HG03378 (cell line): ENCODE results near the gene PRSS57.
A peak's percentile ranks its signal among the peaks of the same experiment; 100 is the strongest.
"Not testable (repeated sequence)": the region's sequence is repeated elsewhere in the genome, so short reads cannot be mapped to it uniquely, and the experiment has no call there.

Experiments used
- ATAC-seq: cut with Tn5 transposase; IDR thresholded peaks from one replicate; pipeline ENCODE4 v1.9.1; 2021; ENCODE audit warnings: mild to moderate bottlenecking, moderate library complexity; ENCODE audit not compliant: unreplicated experiment

PRSS57 gene

GRCh38 chr19:676007-676338 is 19.3 kb downstream of the PRSS57 start:
- no peak for ATAC-seq

GRCh38 chr19:674282-675151 is 20.7 kb downstream of the PRSS57 start:
- ATAC-seq = no peak

DNA sequence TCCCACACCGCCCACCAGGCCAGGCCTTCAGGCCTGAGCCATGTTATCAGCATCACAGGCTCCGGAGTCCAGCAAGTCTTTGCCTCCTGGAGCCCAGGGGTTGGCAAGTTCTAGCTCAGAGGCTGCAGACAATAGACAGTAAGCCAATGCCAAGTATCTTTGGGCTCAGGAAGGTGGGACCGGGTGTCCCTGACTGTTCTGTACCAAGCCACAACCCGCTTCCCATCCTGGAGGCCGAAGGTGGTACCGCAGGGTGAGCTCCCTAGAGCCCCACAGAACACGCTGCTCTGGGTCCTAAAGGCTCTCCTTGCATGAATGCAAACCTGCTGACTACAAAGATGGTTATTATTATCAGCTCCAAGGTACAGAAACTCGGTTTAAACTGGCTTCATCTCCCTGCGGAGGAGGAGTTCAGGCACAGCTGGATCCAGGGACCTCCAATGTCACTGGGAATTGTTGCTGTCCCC is 24.6 kb downstream of the PRSS57 start:
- ATAC-seq = no peak

DNA sequence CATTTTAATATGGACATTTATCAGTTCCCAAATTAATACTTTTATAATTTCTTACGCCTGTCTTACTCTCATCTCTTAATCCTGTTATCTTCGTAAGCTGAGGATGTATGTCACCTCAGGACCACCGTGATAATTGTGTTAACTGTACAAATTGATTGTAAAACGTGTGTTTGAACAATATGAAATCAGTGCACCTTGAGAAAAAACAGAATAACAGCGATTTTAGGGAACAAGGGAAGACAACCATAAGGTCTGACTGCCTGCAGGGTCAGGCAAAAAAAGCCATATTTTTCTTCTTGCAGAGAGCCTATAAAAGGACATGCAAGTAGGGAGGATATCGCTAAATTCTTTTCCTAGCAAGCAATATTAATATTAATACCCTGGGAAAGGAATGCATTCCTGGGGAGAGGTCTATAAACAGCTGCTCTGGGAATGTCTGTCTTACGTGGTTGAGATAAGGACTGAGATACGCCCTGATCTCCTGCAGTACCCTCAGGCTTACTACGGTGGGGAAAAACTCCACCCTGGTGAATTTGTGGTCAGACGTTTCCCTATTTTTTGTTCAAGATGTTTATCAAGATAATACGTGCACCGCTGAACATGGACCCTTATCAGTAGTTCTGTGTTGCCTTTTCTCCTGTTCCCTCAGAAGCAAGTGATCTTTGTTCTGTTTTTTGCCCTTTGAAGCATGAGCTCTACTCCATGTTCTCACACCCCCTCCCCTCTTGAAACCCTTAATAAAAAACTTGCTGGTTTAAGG is 26.4 kb downstream of the PRSS57 start:
- ATAC-seq = not testable (repeated sequence)

- ATAC-seq = not testable (repeated sequence)
Measured at GRCh38 chr19:666985-667573, 28.2 kb downstream of the PRSS57 start.

GRCh38 chr19:664913-665443 is 30.3 kb downstream of the PRSS57 start:
- ATAC-seq = no peak

DNA sequence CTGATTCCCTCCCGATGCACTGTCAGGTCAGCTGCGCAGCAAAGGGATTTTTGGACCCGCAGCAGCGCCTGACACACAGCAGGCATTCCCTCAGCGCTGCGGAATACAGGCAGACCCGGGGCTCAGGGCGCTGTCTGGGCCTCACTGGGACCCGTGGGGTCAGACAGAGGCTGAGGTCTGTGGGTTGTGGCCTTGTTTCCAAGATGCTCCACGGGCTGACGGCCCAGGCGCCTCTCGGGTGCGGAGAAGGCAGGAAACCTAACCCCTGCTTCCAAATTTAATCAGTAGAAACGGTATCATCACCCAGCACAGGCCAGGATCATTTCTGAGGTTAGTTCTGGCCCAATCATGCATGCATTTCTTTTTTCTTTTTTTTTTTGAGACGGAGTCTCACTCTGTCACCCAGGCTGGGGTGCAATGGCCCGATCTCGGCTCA is 31.6 kb downstream of the PRSS57 start:
- ATAC-seq = no peak

GRCh38 chr19:662962-663681 is 32.1 kb downstream of the PRSS57 start, which contains the start of gene RNF126:
Gene RNF126 (minus strand): TSS chr19:663214. CDS start chr19:663121, 93 bp downstream.
- peak; percentile 35 for ATAC-seq

DNA sequence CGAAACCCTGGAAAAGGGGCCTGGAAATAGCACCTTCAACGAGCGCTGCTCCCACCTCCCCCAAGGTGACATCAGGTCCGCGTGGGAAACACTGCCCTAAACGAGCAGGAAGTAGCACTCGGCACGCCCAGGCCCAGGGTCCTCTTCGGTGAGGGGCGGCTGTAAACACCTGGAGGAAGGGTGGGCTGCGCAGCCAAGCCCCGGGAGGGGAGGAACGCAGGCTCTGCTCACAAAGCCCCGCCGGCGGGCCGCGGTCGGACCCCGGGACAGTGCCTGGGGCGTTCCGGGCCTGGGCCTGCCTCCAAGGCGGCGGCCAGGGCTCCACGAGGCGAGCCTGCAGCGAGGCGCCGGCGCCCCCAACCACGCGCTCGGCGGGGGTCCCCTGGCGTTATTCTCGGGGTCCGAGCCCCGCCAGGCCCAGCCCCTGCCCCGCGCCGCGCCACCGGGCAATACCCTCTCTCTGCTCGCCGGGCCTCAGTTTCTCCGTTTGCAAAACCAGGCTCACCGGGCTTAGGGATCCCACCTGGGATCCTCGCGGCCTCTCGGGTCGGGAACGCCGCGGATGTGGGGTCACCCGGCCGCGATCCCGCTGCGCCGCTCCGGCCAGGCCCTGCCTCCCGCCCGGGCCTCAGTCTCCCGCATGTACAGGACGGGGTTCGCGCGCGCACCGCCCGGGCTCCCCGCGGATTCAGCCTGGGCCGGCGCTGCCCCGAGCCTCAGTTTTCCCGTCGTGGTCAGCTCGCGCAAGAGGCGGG is 32.9 kb downstream of the PRSS57 start:
- ATAC-seq = peak; percentile 7

- ATAC-seq = no peak
Measured at GRCh38 chr19:661427-662196, 33.6 kb downstream of the PRSS57 start.

GRCh38 chr19:660793-661426 is 34.3 kb downstream of the PRSS57 start:
- no peak for ATAC-seq

GRCh38 chr19:658916-659839 is 36.1 kb downstream of the PRSS57 start:
- ATAC-seq = no peak

DNA sequence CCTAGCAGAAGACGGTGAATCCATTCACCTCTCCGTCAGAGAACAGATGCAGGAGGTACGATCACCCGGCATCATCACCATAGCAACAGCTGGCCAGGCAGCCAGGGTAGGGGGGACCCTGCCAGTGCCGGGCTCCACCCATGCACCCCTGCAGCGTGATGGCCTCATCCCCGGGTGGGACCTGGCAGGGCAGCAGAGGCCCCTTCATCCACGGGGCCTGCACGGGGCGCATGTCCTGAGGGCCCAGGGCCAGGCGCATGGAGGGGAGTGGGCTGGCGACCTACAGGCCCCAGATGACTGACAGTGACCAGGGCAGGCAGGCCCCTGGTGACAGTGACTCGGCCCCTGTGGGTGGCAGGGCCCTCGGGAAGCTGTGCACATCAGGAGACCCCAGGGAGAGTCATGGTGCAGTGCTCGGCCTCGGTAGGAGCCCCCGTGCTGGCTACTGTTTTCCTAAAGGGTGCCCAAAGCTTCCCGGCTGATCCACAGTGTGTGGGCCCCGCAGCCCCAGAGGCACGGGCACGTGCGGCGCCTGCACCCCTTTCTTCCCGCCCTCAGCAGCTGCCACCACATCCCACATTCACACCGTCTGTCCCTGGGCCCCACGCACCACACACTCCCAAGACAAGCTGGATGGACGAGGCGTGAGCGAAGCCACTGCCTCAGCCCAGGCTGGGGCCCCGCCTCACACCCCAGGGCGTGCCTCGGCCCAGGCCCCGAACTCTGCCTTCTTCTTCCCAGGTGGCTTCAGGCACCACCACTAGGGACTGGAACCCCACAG is 37.0 kb downstream of the PRSS57 start:
- ATAC-seq = no peak

DNA sequence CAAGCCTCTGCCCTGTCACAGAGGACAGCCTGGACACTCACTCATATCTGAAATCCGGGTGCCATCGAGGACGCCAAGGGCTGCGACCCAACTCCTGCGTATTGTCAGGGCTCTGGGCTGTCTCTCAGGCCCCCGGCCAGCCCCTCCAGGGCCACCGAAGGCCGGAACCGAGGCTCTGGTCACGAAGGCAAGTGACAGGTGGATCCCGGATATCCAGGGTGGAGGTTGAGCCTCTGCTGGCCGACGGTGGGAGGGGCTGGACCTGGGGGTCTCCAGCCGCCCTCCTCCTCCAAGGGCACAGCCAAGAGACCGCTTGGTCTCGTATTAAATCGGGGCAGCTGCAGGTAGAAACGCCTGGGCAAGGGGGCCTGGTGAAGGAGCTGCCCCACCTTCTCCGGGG is 37.6 kb downstream of the PRSS57 start:
- no peak for ATAC-seq

DNA sequence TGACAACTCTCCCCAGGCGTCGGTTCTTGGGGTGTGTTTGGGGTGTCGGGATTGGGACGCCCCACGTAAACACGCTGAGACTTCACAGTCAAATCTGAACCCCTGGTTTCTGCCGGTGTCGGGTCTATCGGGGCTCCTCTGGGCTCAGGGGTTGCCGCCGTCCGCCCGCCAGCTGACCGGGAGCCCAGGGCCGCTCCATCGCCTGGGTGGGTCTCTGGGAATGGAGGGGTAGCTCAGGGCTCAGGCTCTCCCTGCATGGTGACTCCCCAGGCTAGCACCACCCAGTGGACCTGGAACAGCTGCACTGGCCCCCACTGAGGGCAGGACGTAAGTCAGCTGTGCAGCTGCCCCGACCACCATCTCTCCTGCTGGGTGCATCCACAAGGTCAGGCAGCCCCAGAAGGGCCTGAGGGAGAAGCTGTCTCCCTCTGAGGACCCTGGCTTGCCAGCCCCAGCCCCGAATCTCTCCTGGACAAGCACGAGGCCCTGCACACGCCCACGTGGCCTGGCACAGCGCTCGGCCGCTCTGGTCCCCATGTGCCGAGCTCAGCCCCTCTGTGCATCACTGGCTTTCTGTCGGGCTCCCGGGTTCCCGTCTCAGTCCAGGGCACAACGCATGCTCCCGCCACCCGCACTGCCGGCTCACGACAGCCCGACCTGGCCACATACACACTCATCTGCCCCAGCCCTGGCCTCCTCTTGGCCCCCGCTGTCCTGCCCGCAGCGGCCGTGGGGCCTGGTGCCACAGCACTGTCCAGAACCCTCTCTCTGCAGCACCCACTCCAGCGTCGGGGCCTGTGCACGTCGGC is 38.3 kb downstream of the PRSS57 start:
- no peak for ATAC-seq

DNA sequence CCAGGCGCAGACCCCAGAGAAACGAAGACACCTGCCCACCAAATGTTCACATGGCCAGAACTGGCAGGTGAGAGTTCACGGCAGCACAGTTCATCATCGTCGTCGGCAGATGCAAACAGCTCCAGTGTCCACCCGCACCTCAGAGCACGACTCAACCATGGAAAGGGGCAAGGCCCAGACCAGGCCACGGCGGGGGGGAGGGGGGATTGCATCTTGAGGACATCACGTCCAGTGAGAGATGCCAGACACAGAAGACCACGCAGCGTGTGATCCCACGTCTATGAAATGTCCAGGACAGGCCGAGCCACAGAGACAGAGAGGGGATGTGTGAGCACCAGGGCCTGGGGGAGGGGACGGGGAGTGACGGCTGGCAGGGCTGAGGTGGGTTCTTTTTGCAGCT is 39.6 kb downstream of the PRSS57 start:
- no peak for ATAC-seq
